Activated T-cell treated with anti-CD3 and anti-CD28 coated beads, Interleukin-2, amount 50 U/mL, for 72 hours (primary cell): ENCODE results near the gene SYNGR3. TPM values are rescaled to one million over a fixed set of nuclear protein-coding genes. Genes with fewer than 3 reads are reported as not detected.

Experiments
- ATAC-seq, 2 donors: fragments of 150-1000 bp; cut with Tn5 transposase; replicated peaks in 1 of 2; 2 replicates each; pipeline ENCODE4 v1.10.0; 2021; ENCODE audit warnings: moderate library complexity in 2 of 2, mild to moderate bottlenecking in 1 of 2
- DNase-seq, 2 donors: peaks; one replicate each; pipeline ENCODE4 v3.0.0; 2021 to 2022; ENCODE audit warnings: mixed read lengths in 1 of 2
- H3K27ac Mint-ChIP-seq: one replicate; pipeline ENCODE4 v1.8.0; 2022; ENCODE audit warnings: mild to moderate bottlenecking, moderate library complexity, mixed read lengths
- H3K27me3 Mint-ChIP-seq: one replicate; pipeline ENCODE4 v1.8.0; 2022; ENCODE audit warnings: low read depth, mixed read lengths
- H3K36me3 Mint-ChIP-seq, 2 donors: one replicate each; pipeline ENCODE4 v1.8.0; 2022; ENCODE audit warnings: mixed read lengths in 2 of 2, mild to moderate bottlenecking in 1 of 2; ENCODE audit not compliant: insufficient read depth in 2 of 2
- H3K4me1 Mint-ChIP-seq: one replicate; pipeline ENCODE4 v1.8.0; 2022; ENCODE audit warnings: low read depth, mixed read lengths
- H3K4me3 Mint-ChIP-seq, 2 donors: one replicate each; pipeline ENCODE4 v1.8.0; 2022; ENCODE audit warnings: mild to moderate bottlenecking in 2 of 2, mixed read lengths in 2 of 2, moderate library complexity in 2 of 2
- H3K9me3 Mint-ChIP-seq, 2 donors: one replicate each; pipeline ENCODE4 v1.8.0; 2022; ENCODE audit warnings: mixed read lengths in 2 of 2
- total RNA-seq, 2 donors: library from RNA; stranded (reverse); gene quantifications; one replicate each; pipeline ENCODE4 v1.2.3, GENCODE V29; 2022

Gene SYNGR3
- total RNA-seq, 2 donors from 2014 or later, result 38.6 to 50.9 TPM

GRCh38 chr16:1964506-1965395, 25.0 kb upstream of the SYNGR3 start, which contains the start of gene RPS2:
TSS of gene RPS2 (minus strand) at chr16:1964826. CDS start at chr16:1964625, 201 bp downstream.
- DNase-seq (peak; percentile 98 to 99), ATAC-seq (peak; percentile 81 to 90)
- peaks cover 52% of the 10 kb centered on the region for H3K4me1 Mint-ChIP-seq
- peak within 1 kb of the TSS; percentile 96 for H3K27ac Mint-ChIP-seq
- H3K36me3 Mint-ChIP-seq, result peaks cover 14 to 32% of the 10 kb centered on the region in 2 donors
- no peaks in the 10 kb centered on the region for H3K9me3 Mint-ChIP-seq
- no peaks in the 10 kb centered on the region for H3K27me3 Mint-ChIP-seq
- peak within 1 kb of the TSS; percentile 91 to 97 for H3K4me3 Mint-ChIP-seq

DNA sequence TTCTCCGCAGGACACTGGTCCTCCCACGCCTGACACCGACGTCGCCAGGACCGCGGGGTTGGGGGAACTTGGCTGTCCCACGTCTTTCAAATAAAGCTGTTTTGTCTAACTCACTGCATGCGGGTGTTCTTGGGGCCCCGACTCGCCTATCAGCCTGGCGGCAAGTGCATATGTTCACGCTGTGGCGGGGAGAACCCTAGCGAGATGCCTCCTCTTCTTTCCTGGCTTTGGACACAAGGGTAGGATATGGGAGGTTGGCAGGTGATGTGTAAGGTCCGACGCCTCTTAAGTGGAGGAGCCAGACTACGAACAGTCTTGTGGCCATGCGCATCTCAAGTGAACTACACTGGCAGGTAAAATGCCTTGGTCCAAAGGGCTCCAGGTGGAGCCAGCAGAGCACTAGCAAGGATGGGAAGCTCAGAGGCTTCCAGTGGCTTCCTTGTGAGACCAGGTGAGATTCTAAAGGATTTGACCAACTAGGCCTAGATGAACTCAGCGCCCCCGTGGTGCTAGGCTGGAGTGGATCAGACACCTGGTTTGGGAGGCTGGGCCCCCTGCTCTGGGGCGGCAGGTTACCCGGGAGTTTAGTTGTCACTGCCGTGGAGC, 24.3 kb upstream of the SYNGR3 start:
- peak overlapping the region; percentile 91 to 97 for H3K4me3 Mint-ChIP-seq
- no peaks in the 10 kb centered on the region for H3K9me3 Mint-ChIP-seq
- DNase-seq (no peak), ATAC-seq (no peak)
- peak overlapping the region; percentile 96 for H3K27ac Mint-ChIP-seq
- H3K4me1 Mint-ChIP-seq, result peaks cover 46% of the 10 kb centered on the region
- peaks cover 14 to 29% of the 10 kb centered on the region in 2 donors for H3K36me3 Mint-ChIP-seq
- H3K27me3 Mint-ChIP-seq, result no peaks in the 10 kb centered on the region

DNA sequence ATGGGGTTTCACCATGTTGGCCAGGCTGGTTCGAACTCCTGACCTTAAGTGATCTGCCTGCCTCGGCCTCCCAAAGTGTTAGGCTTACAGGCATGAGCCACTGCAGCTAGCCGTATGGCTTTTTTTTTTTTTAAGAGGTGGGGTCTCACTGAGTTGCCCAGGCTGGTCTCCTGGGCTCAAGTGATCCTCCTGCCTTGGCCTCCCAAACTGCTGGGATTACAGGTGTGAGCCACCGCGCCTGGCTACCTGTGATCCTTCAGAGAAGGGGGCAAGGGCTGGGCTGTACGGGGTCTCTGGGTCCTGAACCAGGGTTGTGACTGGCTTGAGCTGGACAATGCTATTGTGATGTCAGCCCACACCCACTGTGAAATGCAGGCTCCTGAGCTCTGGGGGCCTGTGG, 23.3 kb upstream of the SYNGR3 start, which contains the start of gene RNF151:
Gene RNF151 (plus strand): TSS at position 397 of the 400 bp plus-strand sequence. CDS start 26 bp downstream, outside the sequence.
- ATAC-seq (no peak), DNase-seq (no peak)
- peak within 1 kb of the TSS; percentile 96 for H3K27ac Mint-ChIP-seq
- peaks cover 14 to 26% of the 10 kb centered on the region in 2 donors for H3K36me3 Mint-ChIP-seq
- peak within 1 kb of the TSS; percentile 91 to 97 for H3K4me3 Mint-ChIP-seq
- H3K9me3 Mint-ChIP-seq, result no peaks in the 10 kb centered on the region
- peaks cover 46% of the 10 kb centered on the region for H3K4me1 Mint-ChIP-seq
- no peaks in the 10 kb centered on the region for H3K27me3 Mint-ChIP-seq

DNA sequence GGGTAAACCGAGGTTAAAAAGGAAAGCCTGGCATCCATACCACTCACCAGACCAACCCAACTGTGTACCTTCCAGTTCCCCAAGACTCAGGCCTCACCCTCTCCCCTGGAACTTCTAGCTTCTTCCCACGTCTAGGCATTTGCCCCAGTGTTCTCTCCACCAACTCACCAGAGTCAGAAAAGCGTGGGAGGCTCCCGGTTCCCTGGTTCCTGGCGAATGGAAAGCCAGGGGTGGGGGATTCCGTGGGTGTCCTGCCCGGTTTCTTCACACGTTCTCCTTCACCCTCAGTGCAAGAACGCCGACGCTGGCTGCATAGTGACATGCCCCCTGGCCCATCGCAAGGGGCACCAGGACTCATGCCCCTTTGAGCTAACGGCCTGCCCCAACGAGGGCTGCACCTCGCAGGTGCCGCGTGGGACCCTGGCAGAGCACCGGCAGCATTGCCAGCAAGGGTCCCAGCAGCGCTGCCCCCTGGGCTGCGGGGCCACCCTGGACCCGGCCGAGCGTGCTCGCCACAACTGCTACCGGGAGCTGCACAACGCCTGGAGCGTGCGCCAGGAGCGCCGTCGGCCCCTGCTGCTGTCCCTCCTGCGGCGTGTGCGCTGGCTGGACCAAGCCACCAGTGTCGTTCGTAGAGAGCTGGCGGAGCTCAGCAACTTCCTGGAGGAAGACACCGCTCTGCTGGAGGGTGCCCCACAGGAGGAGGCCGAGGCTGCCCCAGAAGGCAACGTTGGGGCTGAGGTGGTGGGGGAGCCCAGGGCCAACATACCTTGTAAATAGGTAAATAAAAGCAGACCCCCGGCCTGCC, 21.4 kb upstream of the SYNGR3 start:
- H3K27me3 Mint-ChIP-seq, result no peaks in the 10 kb centered on the region
- no peak overlapping the region for H3K27ac Mint-ChIP-seq
- peaks cover 12 to 15% of the 10 kb centered on the region in 2 donors for H3K36me3 Mint-ChIP-seq
- H3K9me3 Mint-ChIP-seq, result no peaks in the 10 kb centered on the region
- H3K4me1 Mint-ChIP-seq, result peaks cover 43% of the 10 kb centered on the region
- DNase-seq (no peak), ATAC-seq (no peak)
- no peak overlapping the region for H3K4me3 Mint-ChIP-seq

- ATAC-seq (peak; percentile 96 to 97), DNase-seq (peak; percentile 97 to 98)
- H3K9me3 Mint-ChIP-seq, result no peaks in the 10 kb centered on the region
- peak within 1 kb of the TSS; percentile 97 for H3K27ac Mint-ChIP-seq
- peaks cover 39% of the 10 kb centered on the region for H3K4me1 Mint-ChIP-seq
- H3K36me3 Mint-ChIP-seq, result peaks cover 2 to 6% of the 10 kb centered on the region in 2 donors
- H3K27me3 Mint-ChIP-seq, result no peaks in the 10 kb centered on the region
- peak within 1 kb of the TSS; percentile 94 to 98 for H3K4me3 Mint-ChIP-seq
Measured at GRCh38 chr16:1971796-1972489, 17.8 kb upstream of the SYNGR3 start, which contains the start of gene TBL3. TSS of gene TBL3 (plus strand) at chr16:1972053. CDS start at chr16:1972165, 112 bp downstream.

- peak in 1 of 2 donors; percentile 1 for ATAC-seq
- DNase-seq, result no peak
- Mint-ChIP-seq H3K9me3 (no peaks in the 10 kb centered on the region), H3K4me3 (peak overlapping the region; percentile 94 to 98), H3K27me3 (no peaks in the 10 kb centered on the region), H3K36me3 (peaks cover 2 to 6% of the 10 kb centered on the region in 2 donors), H3K27ac (peak overlapping the region; percentile 48), H3K4me1 (peaks cover 35% of the 10 kb centered on the region)
Measured at GRCh38 chr16:1972490-1972877, 17.3 kb upstream of the SYNGR3 start.

GRCh38 chr16:1973461-1974156, 16.2 kb upstream of the SYNGR3 start:
- H3K27ac Mint-ChIP-seq, result no peak overlapping the region
- no peaks in the 10 kb centered on the region for H3K9me3 Mint-ChIP-seq
- DNase-seq (no peak), ATAC-seq (no peak)
- H3K27me3 Mint-ChIP-seq, result no peaks in the 10 kb centered on the region
- H3K4me3 Mint-ChIP-seq, result peak overlapping the region; percentile 94 to 98
- peaks cover 33% of the 10 kb centered on the region for H3K4me1 Mint-ChIP-seq
- H3K36me3 Mint-ChIP-seq, result peaks cover 4 to 6% of the 10 kb centered on the region in 2 donors

DNA sequence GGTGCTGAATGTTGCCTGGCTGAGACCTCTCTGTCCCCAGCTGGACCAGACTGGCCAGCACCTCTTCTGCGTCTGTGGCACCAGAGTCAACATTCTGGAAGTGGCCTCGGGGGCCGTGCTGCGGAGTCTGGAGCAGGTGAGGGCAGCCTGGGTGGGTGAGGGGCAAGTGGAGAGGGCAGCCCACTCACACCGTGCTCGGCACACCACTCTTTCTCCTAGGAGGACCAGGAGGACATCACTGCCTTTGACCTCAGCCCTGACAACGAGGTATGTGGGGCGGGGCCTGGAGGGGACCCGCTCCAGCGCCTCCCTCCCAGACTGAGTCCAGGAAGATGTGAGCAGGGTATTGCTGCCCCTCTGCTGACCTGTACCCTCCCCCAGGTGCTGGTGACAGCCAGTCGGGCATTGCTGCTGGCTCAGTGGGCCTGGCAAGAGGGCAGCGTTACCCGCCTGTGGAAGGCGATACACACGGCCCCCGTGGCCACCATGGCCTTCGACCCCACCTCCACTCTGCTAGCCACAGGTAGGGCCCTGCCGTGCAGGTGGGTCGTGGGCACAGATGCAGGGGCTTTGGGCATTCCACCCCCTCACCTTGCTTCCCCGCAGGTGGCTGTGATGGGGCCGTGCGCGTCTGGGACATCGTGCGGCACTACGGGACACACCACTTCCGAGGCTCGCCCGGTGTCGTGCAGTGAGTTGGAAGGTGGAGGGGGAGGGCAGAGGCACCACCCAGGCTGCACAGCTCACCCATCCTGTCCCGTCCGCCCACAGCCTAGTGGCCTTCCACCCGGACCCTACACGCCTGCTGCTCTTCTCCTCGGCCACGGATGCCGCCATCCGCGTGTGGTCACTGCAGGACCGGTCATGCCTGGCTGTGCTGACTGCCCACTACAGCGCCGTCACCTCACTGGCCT, 15.4 kb upstream of the SYNGR3 start:
- no peak for ATAC-seq
- no peaks in the 10 kb centered on the region for H3K27me3 Mint-ChIP-seq
- peaks cover 33% of the 10 kb centered on the region for H3K4me1 Mint-ChIP-seq
- H3K27ac Mint-ChIP-seq, result no peak overlapping the region
- no peaks in the 10 kb centered on the region for H3K9me3 Mint-ChIP-seq
- no peak for DNase-seq
- H3K4me3 Mint-ChIP-seq, result peak overlapping the region in 1 of 2 donors; percentile 8
- peaks cover 4 to 6% of the 10 kb centered on the region in 2 donors for H3K36me3 Mint-ChIP-seq

- H3K4me3 Mint-ChIP-seq, result no peak overlapping the region
- DNase-seq (no peak), ATAC-seq (no peak)
- peaks cover 32% of the 10 kb centered on the region for H3K4me1 Mint-ChIP-seq
- H3K36me3 Mint-ChIP-seq, result peaks cover 4 to 6% of the 10 kb centered on the region in 2 donors
- H3K9me3 Mint-ChIP-seq, result no peaks in the 10 kb centered on the region
- no peaks in the 10 kb centered on the region for H3K27me3 Mint-ChIP-seq
- H3K27ac Mint-ChIP-seq, result no peak overlapping the region
Measured at GRCh38 chr16:1975432-1976215, 14.1 kb upstream of the SYNGR3 start.

GRCh38 chr16:1976216-1976520, 13.6 kb upstream of the SYNGR3 start:
- no peak for DNase-seq
- Mint-ChIP-seq H3K4me3 (no peak overlapping the region), H3K27ac (no peak overlapping the region), H3K4me1 (peaks cover 30% of the 10 kb centered on the region), H3K36me3 (peaks cover 4 to 6% of the 10 kb centered on the region in 2 donors), H3K27me3 (peaks cover 5% of the 10 kb centered on the region), H3K9me3 (no peaks in the 10 kb centered on the region)
- ATAC-seq, result no peak
